SK-N-DZ (cell line): ENCODE results near the gene TTC33.
"Not testable (repeated sequence)": the region's sequence is repeated elsewhere in the genome, so short reads cannot be mapped to it uniquely, and the experiment has no call there.

Source experiments
- DNase-seq: peaks from one replicate; pipeline ENCODE4 v3.0.0-alpha.2; 2015; ENCODE audit warnings: low spot score

TTC33 gene

GRCh38 chr5:40654377-40654991, 101.3 kb downstream of the TTC33 start:
- no peak for DNase-seq

GRCh38 chr5:40653221-40654022, 102.3 kb downstream of the TTC33 start:
- DNase-seq = no peak

GRCh38 chr5:40652441-40653220, 103.1 kb downstream of the TTC33 start:
- no peak for DNase-seq

- DNase-seq = no peak
These were observed 104.6 kb downstream of the TTC33 start for GRCh38 chr5:40651201-40651600.

GRCh38 chr5:40649463-40650030, 106.2 kb downstream of the TTC33 start:
- no peak for DNase-seq

GRCh38 chr5:40648150-40648549, 107.6 kb downstream of the TTC33 start:
- DNase-seq = no peak

GRCh38 chr5:40646266-40646665, 109.5 kb downstream of the TTC33 start:
- DNase-seq = no peak

- not testable (repeated sequence) for DNase-seq
These were observed 116.2 kb downstream of the TTC33 start for GRCh38 chr5:40639531-40639930.

- no peak for DNase-seq
These were observed 121.2 kb downstream of the TTC33 start for GRCh38 chr5:40634593-40634992.

GRCh38 chr5:40634154-40634553, 121.6 kb downstream of the TTC33 start:
- no peak for DNase-seq

- DNase-seq = no peak
These were observed 124.5 kb downstream of the TTC33 start for GRCh38 chr5:40631236-40631635.

- no peak for DNase-seq
These were observed 125.6 kb downstream of the TTC33 start for GRCh38 chr5:40630126-40630525.

GRCh38 chr5:40628407-40628806, 127.4 kb downstream of the TTC33 start:
- DNase-seq = no peak

GRCh38 chr5:40627706-40628105, 128.1 kb downstream of the TTC33 start:
- no peak for DNase-seq

- no peak for DNase-seq
These were observed 129.0 kb downstream of the TTC33 start for GRCh38 chr5:40626801-40627200.

- no peak for DNase-seq
These were observed 132.0 kb downstream of the TTC33 start for GRCh38 chr5:40623480-40624420.

GRCh38 chr5:40622463-40623252, 133.1 kb downstream of the TTC33 start:
- no peak for DNase-seq

GRCh38 chr5:40619421-40619820, 136.3 kb downstream of the TTC33 start:
- DNase-seq = no peak

- DNase-seq = no peak
These were observed 136.8 kb downstream of the TTC33 start for GRCh38 chr5:40618926-40619325.

GRCh38 chr5:40616781-40617180, 139.0 kb downstream of the TTC33 start:
- DNase-seq = no peak
